ENCODE results near the gene DDX1.

The DDX1 gene

DNA sequence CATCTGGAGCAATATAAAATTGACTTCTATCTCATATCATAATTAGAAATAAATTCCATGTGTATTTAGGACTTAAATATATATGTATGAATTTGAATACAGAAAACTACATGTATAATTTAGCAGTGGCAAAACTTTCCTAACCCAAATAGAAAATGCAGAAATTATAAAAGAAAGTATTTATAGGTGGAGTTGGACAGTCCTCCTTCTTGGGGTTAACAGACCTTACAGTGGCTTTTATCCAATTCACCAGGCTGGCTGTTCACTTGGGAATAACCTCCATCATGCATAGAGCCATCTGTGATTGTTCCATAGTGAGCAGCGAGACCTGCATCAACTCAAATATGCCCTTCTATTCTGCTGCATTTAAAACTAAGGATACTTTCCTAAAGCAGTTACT is 8.3 kb downstream of the DDX1 start:
- DNase-seq (ENCODE audit: low read depth) = no peak

GRCh38 chr2:15601681-15602080 is 10.0 kb downstream of the DDX1 start:
- H3K36me3 ChIP-seq (ENCODE audit: control insufficient read depth, insufficient read depth, low read length, severe bottlenecking) = peaks cover 98% of the 10 kb centered on the region
- H3K4me3 ChIP-seq (ENCODE audit: low read length) = no peak overlapping the region
- H3K4me1 ChIP-seq (ENCODE audit: control insufficient read depth, insufficient read depth, low read length) = no peaks in the 10 kb centered on the region
- H3K9ac ChIP-seq (ENCODE audit: low read length) = no peak overlapping the region
- no peaks in the 10 kb centered on the region for H3K9me3 ChIP-seq (ENCODE audit: control insufficient read depth, low read length)
- no peak for DNase-seq (ENCODE audit: low read depth)
- no peaks in the 10 kb centered on the region for H3K27me3 ChIP-seq (replicated peaks; ENCODE audit: control insufficient read depth, insufficient read depth, low read length)

More for the DNA sequence above, 8.3 kb downstream of the DDX1 start:
- Histone ChIP-seq H3K9me3 (ENCODE audit: control insufficient read depth, low read length) (no peaks in the 10 kb centered on the region), H3K4me1 (ENCODE audit: control insufficient read depth, insufficient read depth, low read length) (no peaks in the 10 kb centered on the region), H3K4me3 (ENCODE audit: low read length) (no peak overlapping the region), H3K9ac (ENCODE audit: low read length) (no peak overlapping the region), H3K27me3 (replicated peaks; ENCODE audit: control insufficient read depth, insufficient read depth, low read length) (no peaks in the 10 kb centered on the region), H3K36me3 (ENCODE audit: control insufficient read depth, insufficient read depth, low read length, severe bottlenecking) (peaks cover 98% of the 10 kb centered on the region)

- Histone ChIP-seq H3K4me1 (ENCODE audit: control insufficient read depth, insufficient read depth, low read length) (no peaks in the 10 kb centered on the region), H3K36me3 (ENCODE audit: control insufficient read depth, insufficient read depth, low read length, severe bottlenecking) (peaks cover 98% of the 10 kb centered on the region), H3K9me3 (ENCODE audit: control insufficient read depth, low read length) (no peaks in the 10 kb centered on the region), H3K9ac (ENCODE audit: low read length) (no peak overlapping the region), H3K4me3 (ENCODE audit: low read length) (no peak overlapping the region), H3K27me3 (replicated peaks; ENCODE audit: control insufficient read depth, insufficient read depth, low read length) (no peaks in the 10 kb centered on the region)
- DNase-seq (ENCODE audit: low read depth) = no peak
Observed at GRCh38 chr2:15602393-15602792, 10.7 kb downstream of the DDX1 start.

GRCh38 chr2:15603044-15603765 is 11.5 kb downstream of the DDX1 start:
- no peaks in the 10 kb centered on the region for H3K27me3 ChIP-seq (replicated peaks; ENCODE audit: control insufficient read depth, insufficient read depth, low read length)
- no peaks in the 10 kb centered on the region for H3K9me3 ChIP-seq (ENCODE audit: control insufficient read depth, low read length)
- H3K36me3 ChIP-seq (ENCODE audit: control insufficient read depth, insufficient read depth, low read length, severe bottlenecking) = peaks cover 98% of the 10 kb centered on the region
- no peaks in the 10 kb centered on the region for H3K4me1 ChIP-seq (ENCODE audit: control insufficient read depth, insufficient read depth, low read length)
- no peak overlapping the region for H3K4me3 ChIP-seq (ENCODE audit: low read length)
- DNase-seq (ENCODE audit: low read depth) = no peak
- H3K9ac ChIP-seq (ENCODE audit: low read length) = no peak overlapping the region

DNA sequence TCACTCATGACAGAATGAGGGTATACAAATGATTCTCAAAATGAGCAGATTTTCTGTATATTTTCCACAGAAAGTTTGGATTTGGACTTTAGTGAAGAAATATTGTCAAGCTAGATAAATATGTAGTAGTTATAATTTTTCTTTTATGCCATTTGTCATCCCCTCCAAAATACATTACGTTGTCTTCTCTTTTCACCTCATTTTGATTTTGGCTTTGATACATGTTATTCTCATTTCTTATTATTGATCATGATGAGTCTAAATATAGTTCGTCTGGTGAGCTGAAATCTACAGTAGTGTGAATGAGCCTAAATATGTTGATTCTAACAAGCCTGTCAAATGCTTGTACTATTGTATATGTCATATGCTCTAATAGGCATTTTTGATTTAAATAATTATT is 12.3 kb downstream of the DDX1 start:
- Histone ChIP-seq H3K27me3 (replicated peaks; ENCODE audit: control insufficient read depth, insufficient read depth, low read length) (no peaks in the 10 kb centered on the region), H3K9me3 (ENCODE audit: control insufficient read depth, low read length) (no peaks in the 10 kb centered on the region), H3K36me3 (ENCODE audit: control insufficient read depth, insufficient read depth, low read length, severe bottlenecking) (peaks cover 98% of the 10 kb centered on the region), H3K4me1 (ENCODE audit: control insufficient read depth, insufficient read depth, low read length) (no peaks in the 10 kb centered on the region), H3K4me3 (ENCODE audit: low read length) (no peak overlapping the region), H3K9ac (ENCODE audit: low read length) (no peak overlapping the region)
- no peak for DNase-seq (ENCODE audit: low read depth)

DNA sequence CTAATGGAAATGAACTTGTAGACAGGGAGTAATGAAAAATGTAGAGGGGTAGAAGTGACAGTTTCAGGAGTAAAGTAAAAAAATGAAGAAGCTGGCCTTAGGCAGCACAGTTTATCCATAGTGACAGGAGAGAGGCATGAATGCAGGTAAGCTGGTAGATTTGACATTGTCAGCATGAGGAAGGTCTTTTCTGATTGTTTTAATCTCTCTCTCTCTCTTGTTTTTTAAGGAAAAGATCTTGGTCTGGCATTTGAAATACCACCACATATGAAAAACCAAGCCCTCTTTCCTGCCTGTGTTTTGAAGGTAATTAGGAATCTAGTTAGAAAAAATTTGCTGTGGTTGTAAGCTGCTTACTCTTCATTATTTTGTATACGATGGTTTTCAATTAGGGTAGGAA is 14.1 kb downstream of the DDX1 start:
- Histone ChIP-seq H3K36me3 (ENCODE audit: control insufficient read depth, insufficient read depth, low read length, severe bottlenecking) (peaks cover 100% of the 10 kb centered on the region), H3K4me3 (ENCODE audit: low read length) (no peak overlapping the region), H3K4me1 (ENCODE audit: control insufficient read depth, insufficient read depth, low read length) (no peaks in the 10 kb centered on the region), H3K9ac (ENCODE audit: low read length) (no peak overlapping the region), H3K27me3 (replicated peaks; ENCODE audit: control insufficient read depth, insufficient read depth, low read length) (no peaks in the 10 kb centered on the region), H3K9me3 (ENCODE audit: control insufficient read depth, low read length) (no peaks in the 10 kb centered on the region)
- DNase-seq (ENCODE audit: low read depth) = no peak

DNA sequence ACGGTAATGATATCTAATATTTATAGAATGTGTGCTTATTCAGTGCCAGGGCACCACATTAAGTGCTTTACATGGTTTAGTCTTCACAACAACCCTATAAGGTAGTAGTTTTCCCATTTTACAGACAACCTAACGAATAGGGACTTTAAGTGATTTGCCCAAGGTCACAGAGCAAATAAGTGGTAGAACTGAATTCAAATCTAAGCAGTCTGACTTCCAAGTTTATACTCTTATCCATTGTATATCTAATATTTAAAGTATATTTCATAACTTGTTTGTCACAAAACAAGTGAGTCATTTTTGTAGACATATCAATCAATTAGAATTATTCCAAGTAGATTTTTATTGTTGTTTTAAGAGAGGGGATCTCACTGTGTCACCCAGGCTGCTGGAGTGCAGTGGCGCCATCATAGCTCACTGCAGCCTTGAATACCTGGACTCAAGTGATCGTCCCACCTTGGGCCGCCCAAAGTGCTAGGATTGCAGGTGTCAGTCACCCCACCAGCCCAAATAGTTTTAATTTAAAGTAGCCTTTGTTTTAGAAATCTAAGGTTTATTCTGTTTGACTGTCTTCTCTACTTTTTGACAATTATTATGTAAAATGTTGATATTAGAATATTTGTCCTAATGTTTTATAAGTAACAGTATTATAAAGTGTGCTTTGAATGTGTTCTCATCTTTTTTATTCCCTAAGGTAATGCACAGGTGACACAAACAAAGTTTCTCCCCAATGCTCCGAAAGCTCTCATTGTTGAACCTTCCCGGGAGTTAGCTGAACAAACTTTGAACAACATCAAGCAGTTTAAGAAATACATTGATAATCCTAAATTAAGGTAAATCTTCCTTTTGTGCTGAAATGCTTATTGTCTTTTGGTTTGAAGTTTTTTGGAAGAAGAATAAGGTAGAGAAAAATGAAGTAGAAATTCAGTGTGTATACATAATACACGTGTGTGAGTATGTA is 15.1 kb downstream of the DDX1 start:
- Histone ChIP-seq H3K27me3 (replicated peaks; ENCODE audit: control insufficient read depth, insufficient read depth, low read length) (no peaks in the 10 kb centered on the region), H3K9ac (ENCODE audit: low read length) (no peak overlapping the region), H3K9me3 (ENCODE audit: control insufficient read depth, low read length) (no peaks in the 10 kb centered on the region), H3K4me3 (ENCODE audit: low read length) (no peak overlapping the region), H3K4me1 (ENCODE audit: control insufficient read depth, insufficient read depth, low read length) (no peaks in the 10 kb centered on the region), H3K36me3 (ENCODE audit: control insufficient read depth, insufficient read depth, low read length, severe bottlenecking) (peaks cover 89% of the 10 kb centered on the region)
- DNase-seq (ENCODE audit: low read depth) = no peak

GRCh38 chr2:15607709-15608391 is 16.2 kb downstream of the DDX1 start:
- no peaks in the 10 kb centered on the region for H3K9me3 ChIP-seq (ENCODE audit: control insufficient read depth, low read length)
- DNase-seq (ENCODE audit: low read depth) = no peak
- no peaks in the 10 kb centered on the region for H3K4me1 ChIP-seq (ENCODE audit: control insufficient read depth, insufficient read depth, low read length)
- peaks cover 78% of the 10 kb centered on the region for H3K36me3 ChIP-seq (ENCODE audit: control insufficient read depth, insufficient read depth, low read length, severe bottlenecking)
- H3K9ac ChIP-seq (ENCODE audit: low read length) = no peak overlapping the region
- H3K4me3 ChIP-seq (ENCODE audit: low read length) = no peak overlapping the region
- H3K27me3 ChIP-seq (replicated peaks; ENCODE audit: control insufficient read depth, insufficient read depth, low read length) = no peaks in the 10 kb centered on the region

GRCh38 chr2:15608392-15608761 is 16.7 kb downstream of the DDX1 start:
- Histone ChIP-seq H3K36me3 (ENCODE audit: control insufficient read depth, insufficient read depth, low read length, severe bottlenecking) (peaks cover 77% of the 10 kb centered on the region), H3K4me1 (ENCODE audit: control insufficient read depth, insufficient read depth, low read length) (no peaks in the 10 kb centered on the region), H3K27me3 (replicated peaks; ENCODE audit: control insufficient read depth, insufficient read depth, low read length) (no peaks in the 10 kb centered on the region), H3K9me3 (ENCODE audit: control insufficient read depth, low read length) (no peaks in the 10 kb centered on the region), H3K9ac (ENCODE audit: low read length) (no peak overlapping the region), H3K4me3 (ENCODE audit: low read length) (no peak overlapping the region)
- DNase-seq (ENCODE audit: low read depth) = no peak

DNA sequence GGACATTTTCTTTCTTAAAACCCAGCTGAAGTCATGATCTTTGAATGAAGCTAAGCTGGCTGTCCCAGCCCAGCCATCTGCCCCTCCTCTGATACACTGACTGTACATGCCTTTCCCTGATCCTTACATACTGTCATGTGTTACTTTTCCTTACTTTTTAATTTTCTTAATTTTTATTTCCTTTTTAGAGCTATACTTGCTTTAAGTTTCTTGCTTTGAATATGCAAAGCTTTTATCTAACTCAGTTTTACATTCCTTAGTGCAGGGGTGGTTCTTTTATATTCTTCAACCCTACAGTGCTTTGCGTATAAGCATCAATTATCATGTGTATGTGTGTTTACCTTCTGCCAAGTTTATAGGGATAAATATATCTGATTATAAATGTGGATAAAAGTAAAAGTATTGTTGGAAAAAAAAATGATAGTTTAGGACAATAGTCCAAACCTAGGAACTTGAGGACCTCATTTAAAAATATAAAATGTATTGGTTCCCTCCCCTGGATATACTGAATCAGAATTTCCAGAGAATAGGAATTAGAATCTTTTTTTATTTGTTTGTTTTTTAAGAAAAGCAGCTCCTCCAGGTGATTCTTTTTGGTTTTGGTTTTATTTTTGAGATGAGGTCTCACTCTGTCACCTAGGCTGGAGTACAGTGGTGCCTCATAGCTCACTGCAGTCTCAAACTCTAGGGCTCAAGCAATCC is 17.8 kb downstream of the DDX1 start:
- no peak overlapping the region for H3K9ac ChIP-seq (ENCODE audit: low read length)
- H3K4me3 ChIP-seq (ENCODE audit: low read length) = no peak overlapping the region
- peaks cover 5% of the 10 kb centered on the region for H3K4me1 ChIP-seq (ENCODE audit: control insufficient read depth, insufficient read depth, low read length)
- H3K36me3 ChIP-seq (ENCODE audit: control insufficient read depth, insufficient read depth, low read length, severe bottlenecking) = peaks cover 76% of the 10 kb centered on the region
- DNase-seq (ENCODE audit: low read depth) = no peak
- no peaks in the 10 kb centered on the region for H3K27me3 ChIP-seq (replicated peaks; ENCODE audit: control insufficient read depth, insufficient read depth, low read length)
- H3K9me3 ChIP-seq (ENCODE audit: control insufficient read depth, low read length) = no peaks in the 10 kb centered on the region

Data from adipocyte (in vitro differentiated cells).